Measurements from ENCODE around the gene ATP1A4. TPM values are rescaled to one million over a fixed set of nuclear protein-coding genes. Genes with fewer than 3 reads are reported as not detected.

The ATP1A4 gene
- total and polyA plus RNA-seq, 2 experiments from 2014 or later = not detected

- Histone ChIP-seq H3K79me2 (ENCODE audit: insufficient read depth) (no peaks in the 10 kb centered on the region), H3K36me3 (ENCODE audit: low read depth) (no peaks in the 10 kb centered on the region), H3K9me2 (ENCODE audit: insufficient read depth) (no peaks in the 10 kb centered on the region), H4K20me1 (ENCODE audit: insufficient read depth) (no peaks in the 10 kb centered on the region), H3K9me3 (ENCODE audit: low read depth) (no peaks in the 10 kb centered on the region), H2AFZ (no peak overlapping the region), H3K27ac (no peak overlapping the region), H3K9ac (no peak overlapping the region), H3K27me3 (replicated peaks; ENCODE audit: insufficient read depth) (no peaks in the 10 kb centered on the region), H3K4me3 (no peak overlapping the region), H3K4me1 (ENCODE audit: insufficient read depth) (peaks cover 32% of the 10 kb centered on the region), H3F3A (ENCODE audit: insufficient read depth) (peaks cover 8% of the 10 kb centered on the region), H3K4me2 (ENCODE audit: unreplicated experiment) (no peak overlapping the region)
- in situ Hi-C loops (cut with MboI) = no loop called here
- WGBS, 2 experiments (ENCODE audit: low coverage in 1 of 2, low lambda C conversion rate in 2 of 2, missing lambda C conversion rate in 2 of 2) = 82 to 87% methylated on average over 5 of the region's 5 CpGs
- TF ChIP-seq EZH2 (IDR thresholded peaks at IDR 0.05; ENCODE audit: insufficient read depth, poor library complexity, severe bottlenecking) = no peak
- TF ChIP-seq EZH2phosphoT487 (IDR thresholded peaks at IDR 0.05; ENCODE audit: insufficient read depth, low read depth) = no peak
- DNase-seq = no peak
Observed at GRCh38 chr1:160120797-160121196, 30.6 kb upstream of the ATP1A4 start.

GRCh38 chr1:160121388-160121787 is 30.0 kb upstream of the ATP1A4 start:
- no peak for DNase-seq
- in situ Hi-C loops (cut with MboI) = no loop called here

GRCh38 chr1:160122978-160123495 is 28.4 kb upstream of the ATP1A4 start:
- 91 to 92% methylated on average over 16 of the region's 16 CpGs for WGBS, 2 experiments (ENCODE audit: low coverage in 1 of 2, low lambda C conversion rate in 2 of 2, missing lambda C conversion rate in 2 of 2)
- Histone ChIP-seq H3K9me2 (ENCODE audit: insufficient read depth) (no peaks in the 10 kb centered on the region), H3K79me2 (ENCODE audit: insufficient read depth) (no peaks in the 10 kb centered on the region), H3K36me3 (ENCODE audit: low read depth) (no peaks in the 10 kb centered on the region), H3F3A (ENCODE audit: insufficient read depth) (peaks cover 11% of the 10 kb centered on the region), H3K4me3 (no peak overlapping the region), H3K27me3 (replicated peaks; ENCODE audit: insufficient read depth) (no peaks in the 10 kb centered on the region), H3K9ac (no peak overlapping the region), H2AFZ (no peak overlapping the region), H3K9me3 (ENCODE audit: low read depth) (no peaks in the 10 kb centered on the region), H3K4me1 (ENCODE audit: insufficient read depth) (peaks cover 38% of the 10 kb centered on the region), H3K4me2 (ENCODE audit: unreplicated experiment) (no peak overlapping the region), H3K27ac (no peak overlapping the region), H4K20me1 (ENCODE audit: insufficient read depth) (no peaks in the 10 kb centered on the region)
- no peak for DNase-seq
- TF ChIP-seq EZH2 (IDR thresholded peaks at IDR 0.05; ENCODE audit: insufficient read depth, poor library complexity, severe bottlenecking) (no peak), EZH2phosphoT487 (IDR thresholded peaks at IDR 0.05; ENCODE audit: insufficient read depth, low read depth) (no peak)
- in situ Hi-C loops (cut with MboI) = no loop called here

More at GRCh38 chr1:160121388-160121787, 30.0 kb upstream of the ATP1A4 start:
- no peak overlapping the region for H3K9ac ChIP-seq
- no peaks in the 10 kb centered on the region for H4K20me1 ChIP-seq (ENCODE audit: insufficient read depth)
- peaks cover 38% of the 10 kb centered on the region for H3K4me1 ChIP-seq (ENCODE audit: insufficient read depth)
- H3K4me3 ChIP-seq = no peak overlapping the region
- TF ChIP-seq EZH2 (IDR thresholded peaks at IDR 0.05; ENCODE audit: insufficient read depth, poor library complexity, severe bottlenecking) = no peak
- TF ChIP-seq EZH2phosphoT487 (IDR thresholded peaks at IDR 0.05; ENCODE audit: insufficient read depth, low read depth) = no peak
- H2AFZ ChIP-seq = no peak overlapping the region
- H3K79me2 ChIP-seq (ENCODE audit: insufficient read depth) = no peaks in the 10 kb centered on the region
- H3K9me2 ChIP-seq (ENCODE audit: insufficient read depth) = no peaks in the 10 kb centered on the region
- H3K27ac ChIP-seq = no peak overlapping the region
- no peaks in the 10 kb centered on the region for H3K9me3 ChIP-seq (ENCODE audit: low read depth)
- H3F3A ChIP-seq (ENCODE audit: insufficient read depth) = peaks cover 11% of the 10 kb centered on the region
- WGBS, 2 experiments (ENCODE audit: low coverage in 1 of 2, low lambda C conversion rate in 2 of 2, missing lambda C conversion rate in 2 of 2) = 100% methylated on average over 1 of the region's 1 CpG
- H3K4me2 ChIP-seq (ENCODE audit: unreplicated experiment) = no peak overlapping the region
- H3K36me3 ChIP-seq (ENCODE audit: low read depth) = no peaks in the 10 kb centered on the region
- H3K27me3 ChIP-seq (replicated peaks; ENCODE audit: insufficient read depth) = no peaks in the 10 kb centered on the region

GRCh38 chr1:160123726-160124125 is 27.7 kb upstream of the ATP1A4 start:
- H3K36me3 ChIP-seq (ENCODE audit: low read depth) = no peaks in the 10 kb centered on the region
- no peak overlapping the region for H2AFZ ChIP-seq
- H3K9ac ChIP-seq = no peak overlapping the region
- H3F3A ChIP-seq (ENCODE audit: insufficient read depth) = peaks cover 11% of the 10 kb centered on the region
- H3K9me2 ChIP-seq (ENCODE audit: insufficient read depth) = no peaks in the 10 kb centered on the region
- in situ Hi-C loops (cut with MboI) = no loop called here
- H3K9me3 ChIP-seq (ENCODE audit: low read depth) = no peaks in the 10 kb centered on the region
- H3K4me3 ChIP-seq = no peak overlapping the region
- no peaks in the 10 kb centered on the region for H3K27me3 ChIP-seq (replicated peaks; ENCODE audit: insufficient read depth)
- H3K27ac ChIP-seq = no peak overlapping the region; the same call in 1 of the 2 replicates
- no peaks in the 10 kb centered on the region for H3K79me2 ChIP-seq (ENCODE audit: insufficient read depth)
- no peak for DNase-seq
- no peaks in the 10 kb centered on the region for H4K20me1 ChIP-seq (ENCODE audit: insufficient read depth)
- peaks cover 44% of the 10 kb centered on the region for H3K4me1 ChIP-seq (ENCODE audit: insufficient read depth)
- no peak for TF ChIP-seq EZH2 (IDR thresholded peaks at IDR 0.05; ENCODE audit: insufficient read depth, poor library complexity, severe bottlenecking)
- no peak for TF ChIP-seq EZH2phosphoT487 (IDR thresholded peaks at IDR 0.05; ENCODE audit: insufficient read depth, low read depth)
- H3K4me2 ChIP-seq (ENCODE audit: unreplicated experiment) = no peak overlapping the region
